Transverse colon (tissue), 4 donors: ENCODE results near the gene MEG3.

ENCODE experiments used
- POLR2A ChIP-seq: fragments of 450-650 bp; IDR thresholded peaks from one replicate; pipeline ENCODE4 v1.6.1; 2016; ENCODE audit warnings: antibody characterized with exemption, mild to moderate bottlenecking, moderate library complexity
- POLR2AphosphoS5 ChIP-seq, 3 donors: sonication (generic); formaldehyde crosslinking; IDR thresholded peaks; one replicate each; pipeline ENCODE4 v1.6.1; 2016; ENCODE audit warnings: antibody characterized with exemption in 3 of 3
- TF ChIP-seq, protein P1 (sequence below), 5 experiments: fragments of 200-600 bp in 3 of 5; fragments of 450-650 bp in 2 of 5; sonication (generic) in 3 of 5; IDR thresholded peaks; 1 replicate in 2 of 5; 2 replicates in 3 of 5; pipeline ENCODE4 v1.5.1; 2016 to 2017; ENCODE audit warnings: antibody characterized with exemption in 5 of 5, inconsistent platforms in 3 of 5, mild to moderate bottlenecking in 2 of 5, moderate library complexity in 1 of 5

DNA sequence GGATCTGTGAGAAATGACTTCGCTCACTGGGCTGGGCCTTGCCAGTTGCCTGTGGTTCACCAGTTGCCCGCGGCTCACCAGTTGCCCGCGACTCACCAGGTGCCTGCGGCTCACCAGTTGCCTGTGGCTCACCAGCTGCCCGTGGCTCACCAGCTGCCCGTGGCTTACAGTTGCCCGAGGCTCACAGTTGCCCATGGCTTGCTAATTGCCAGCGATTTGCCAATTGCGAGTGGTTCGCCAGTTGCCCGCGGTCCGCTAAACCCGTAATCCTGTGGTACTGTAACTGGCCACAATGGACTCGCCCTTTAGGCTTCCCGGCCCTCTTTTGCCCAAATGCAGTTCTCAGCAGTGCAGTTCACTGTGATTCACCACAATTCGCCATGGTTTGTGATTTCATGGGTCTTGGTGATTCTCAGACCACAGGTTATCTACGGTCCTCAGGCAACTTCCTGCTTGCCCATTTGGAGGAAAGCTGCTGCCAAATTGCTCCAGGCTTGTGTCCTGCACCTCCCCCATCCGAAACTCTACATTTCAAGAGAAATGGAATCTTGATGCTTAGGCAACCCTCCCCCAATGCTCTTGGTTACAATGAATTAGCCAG is 15.0 kb upstream of the MEG3 start:
- no peak for TF ChIP-seq POLR2A
- TF ChIP-seq, protein P1, sequence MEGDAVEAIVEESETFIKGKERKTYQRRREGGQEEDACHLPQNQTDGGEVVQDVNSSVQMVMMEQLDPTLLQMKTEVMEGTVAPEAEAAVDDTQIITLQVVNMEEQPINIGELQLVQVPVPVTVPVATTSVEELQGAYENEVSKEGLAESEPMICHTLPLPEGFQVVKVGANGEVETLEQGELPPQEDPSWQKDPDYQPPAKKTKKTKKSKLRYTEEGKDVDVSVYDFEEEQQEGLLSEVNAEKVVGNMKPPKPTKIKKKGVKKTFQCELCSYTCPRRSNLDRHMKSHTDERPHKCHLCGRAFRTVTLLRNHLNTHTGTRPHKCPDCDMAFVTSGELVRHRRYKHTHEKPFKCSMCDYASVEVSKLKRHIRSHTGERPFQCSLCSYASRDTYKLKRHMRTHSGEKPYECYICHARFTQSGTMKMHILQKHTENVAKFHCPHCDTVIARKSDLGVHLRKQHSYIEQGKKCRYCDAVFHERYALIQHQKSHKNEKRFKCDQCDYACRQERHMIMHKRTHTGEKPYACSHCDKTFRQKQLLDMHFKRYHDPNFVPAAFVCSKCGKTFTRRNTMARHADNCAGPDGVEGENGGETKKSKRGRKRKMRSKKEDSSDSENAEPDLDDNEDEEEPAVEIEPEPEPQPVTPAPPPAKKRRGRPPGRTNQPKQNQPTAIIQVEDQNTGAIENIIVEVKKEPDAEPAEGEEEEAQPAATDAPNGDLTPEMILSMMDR (IDR thresholded peaks at IDR 0.05): no peak
- TF ChIP-seq POLR2AphosphoS5 (IDR thresholded peaks at IDR 0.05): no peak
